Measurements from ENCODE around the gene RBBP6.
"Not testable (repeated sequence)": the region's sequence is repeated elsewhere in the genome, so short reads cannot be mapped to it uniquely, and the experiment has no call there.

Gene RBBP6

GRCh38 chr16:24571096-24571495 is 31.7 kb downstream of the RBBP6 start:
- no peak for DNase-seq

- no peak for DNase-seq
Observed at GRCh38 chr16:24572069-24572468, 32.7 kb downstream of the RBBP6 start.

- no peak for DNase-seq
Observed at GRCh38 chr16:24573141-24573540, 33.8 kb downstream of the RBBP6 start.

- DNase-seq, result not testable (repeated sequence)
Observed at GRCh38 chr16:24574515-24575485, 35.4 kb downstream of the RBBP6 start.

- DNase-seq, result not testable (repeated sequence)
Observed at GRCh38 chr16:24575791-24576190, 36.4 kb downstream of the RBBP6 start.

- DNase-seq, result no peak
Observed at GRCh38 chr16:24577167-24577566, 37.8 kb downstream of the RBBP6 start.

GRCh38 chr16:24580665-24581064 is 41.3 kb downstream of the RBBP6 start:
- DNase-seq, result no peak

GRCh38 chr16:24583494-24583893 is 44.1 kb downstream of the RBBP6 start:
- DNase-seq, result no peak

GRCh38 chr16:24589997-24590396 is 50.6 kb downstream of the RBBP6 start:
- DNase-seq, result no peak

GRCh38 chr16:24598777-24599437 is 59.5 kb downstream of the RBBP6 start:
- DNase-seq, result no peak

GRCh38 chr16:24609417-24609739 is 70.0 kb downstream of the RBBP6 start:
- no peak for DNase-seq

- DNase-seq, result peak; percentile 70
Observed at GRCh38 chr16:24609740-24610415, 70.5 kb downstream of the RBBP6 start.

GRCh38 chr16:24610416-24610755 is 71.0 kb downstream of the RBBP6 start:
- no peak for DNase-seq

- no peak for DNase-seq
Observed at GRCh38 chr16:24611310-24611709, 71.9 kb downstream of the RBBP6 start.

- no peak for DNase-seq
Observed at GRCh38 chr16:24612656-24613055, 73.3 kb downstream of the RBBP6 start.

- DNase-seq, result not testable (repeated sequence)
Observed at GRCh38 chr16:24613267-24613666, 73.9 kb downstream of the RBBP6 start.

GRCh38 chr16:24617502-24617901 is 78.1 kb downstream of the RBBP6 start:
- no peak for DNase-seq
